Measurements from ENCODE around the gene ALDH5A1. TPM values are rescaled to one million over a fixed set of nuclear protein-coding genes. Genes with fewer than 3 reads are reported as not detected.

Gene ALDH5A1
- total and polyA plus RNA-seq, 10 of the 15 experiments (the other 5 are each of a cell fraction or from before 2014, with no cell fraction given), result 2.6 to 13.8 (median 9.3) TPM

DNA sequence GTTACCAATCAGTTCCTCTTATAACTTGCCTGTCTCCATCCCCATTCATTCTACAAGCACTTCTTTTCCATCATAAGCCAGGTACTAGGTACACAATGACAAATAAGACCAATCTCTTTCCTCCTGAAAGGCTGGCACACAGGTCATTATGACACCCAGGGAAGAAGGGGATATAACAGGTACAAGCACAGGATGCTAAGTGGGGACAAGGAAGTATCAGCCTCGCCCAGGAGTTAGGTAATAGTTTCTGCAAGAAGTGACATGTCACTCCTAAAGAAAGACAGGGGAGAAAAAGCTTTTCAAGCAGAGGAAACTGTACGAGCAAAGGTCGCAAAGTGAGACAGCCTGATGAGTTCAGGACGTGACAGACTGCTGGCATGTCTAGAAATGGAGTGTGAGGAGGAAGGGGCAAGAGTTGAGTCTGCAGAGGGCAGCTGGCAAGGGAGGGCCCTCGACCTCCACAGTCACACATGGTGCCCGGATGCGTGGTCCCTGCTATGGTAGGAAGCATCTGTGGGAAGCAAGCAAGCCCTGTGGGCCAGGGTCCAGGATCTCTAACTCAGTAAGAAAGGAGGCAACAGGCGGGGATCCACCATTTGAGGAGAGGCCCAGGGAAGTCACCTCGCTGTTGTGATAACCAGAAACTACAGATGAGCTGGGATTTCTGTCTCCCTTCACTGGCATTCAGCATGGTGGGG is 45.8 kb upstream of the ALDH5A1 start:
- in situ Hi-C loops (cut with MboI) (no loop called here), intact Hi-C loops (cut with micrococcal nuclease; ENCODE audit: unreplicated experiment) (no loop called here)
- no peak for ATAC-seq

More for the DNA sequence above, 45.8 kb upstream of the ALDH5A1 start:
- WGBS (ENCODE audit: insufficient coverage, insufficient replicate concordance, low lambda C conversion rate, missing lambda C conversion rate), result 36% methylated on average over 9 of the region's 9 CpGs
- Histone ChIP-seq H3K27ac (ENCODE audit: control insufficient read depth, insufficient read depth) (no peak overlapping the region), H2AFZ (ENCODE audit: control insufficient read depth, low read depth, low read length) (no peak overlapping the region), H3K4me2 (ENCODE audit: control insufficient read depth, insufficient read depth) (no peak overlapping the region), H3K9me3 (replicated peaks; ENCODE audit: control insufficient read depth, insufficient read depth, low read length) (no peaks in the 10 kb centered on the region), H3K9ac (ENCODE audit: control insufficient read depth, insufficient read depth, low read length) (no peak overlapping the region), H3K4me1 (ENCODE audit: control insufficient read depth, insufficient read depth, low read length) (no peaks in the 10 kb centered on the region), H3K79me2 (ENCODE audit: control insufficient read depth, insufficient read depth, low read length) (no peaks in the 10 kb centered on the region), H4K20me1 (ENCODE audit: control insufficient read depth, insufficient read depth) (no peaks in the 10 kb centered on the region), H3K4me3 (no peak overlapping the region), H3K36me3 (ENCODE audit: control insufficient read depth in 2 of 2, insufficient read depth in 2 of 2, low read length in 1 of 2) (no peaks in the 10 kb centered on the region), H3K27me3 (replicated peaks in 1 of 2; ENCODE audit: control insufficient read depth in 2 of 2, insufficient read depth in 2 of 2, low read length in 1 of 2) (no peaks in the 10 kb centered on the region; a peak in 1 of 4 replicates)
- CTCF ChIA-PET, result no interaction called here
- no peak for TF ChIP-seq FOXK2 (IDR thresholded peaks at IDR 0.05)
- no peak for TF ChIP-seq NFXL1 (IDR thresholded peaks at IDR 0.05; ENCODE audit: borderline replicate concordance)
- no peak for TF ChIP-seq RELA (IDR thresholded peaks at IDR 0.05; ENCODE audit: borderline replicate concordance, partially characterized antibody)
- no peak for TF ChIP-seq RAD21 (IDR thresholded peaks at IDR 0.05; ENCODE audit: insufficient read depth, low read depth, low read length)
- no peak for TF ChIP-seq HDAC2 (IDR thresholded peaks at IDR 0.05)
- TF ChIP-seq ZNF274 (IDR thresholded peaks at IDR 0.05; ENCODE audit: insufficient read depth, insufficient read length), result no peak
- TF ChIP-seq ZNF24 (IDR thresholded peaks at IDR 0.05), result no peak
- TF ChIP-seq SUPT20H (IDR thresholded peaks at IDR 0.05; ENCODE audit: borderline replicate concordance, control insufficient read depth, low read depth, low read length), result no peak
- TF ChIP-seq YBX1 (IDR thresholded peaks at IDR 0.05), result no peak
- no peak for TF ChIP-seq ZNF592 (IDR thresholded peaks at IDR 0.05)
- TF ChIP-seq SMAD5 (IDR thresholded peaks at IDR 0.05; ENCODE audit: low read depth), result no peak
- TF ChIP-seq JUND (IDR thresholded peaks at IDR 0.05; ENCODE audit: low read depth, low read length), result no peak
- BruUV-seq (replicated peaks), result no TSS peak
- DNase-seq (ENCODE audit: low read depth, low spot score) (no peak), FAIRE-seq (no peak)
- POLR2A ChIA-PET, result no interaction called here
- SMC1A ChIA-PET (ENCODE audit: uncharacterized antibody, unreplicated experiment), result no interaction called here
- RAD21 ChIA-PET (ENCODE audit: unreplicated experiment), result no interaction called here
